Heart left ventricle (tissue), 13 donors: ENCODE measurements around the gene SLC25A11.

ENCODE experiments used
- CTCF ChIP-seq, 12 donors: fragments of 200-600 bp; sonication (generic) in 4 of 12; IDR thresholded peaks; one replicate each; pipeline versions ENCODE4 v1.5.0 to v1.8.0; 2018 to 2022; ENCODE audit warnings: antibody characterized with exemption in 12 of 12, mild to moderate bottlenecking in 5 of 12
- POLR2A ChIP-seq, 2 donors: fragments of 450-650 bp; IDR thresholded peaks; one replicate each; pipeline ENCODE4 v1.6.1; 2017; ENCODE audit warnings: antibody characterized with exemption in 2 of 2, mild to moderate bottlenecking in 2 of 2, moderate library complexity in 2 of 2
- donor health status: ischemic (EF 13 %, LVEDD 7.1; RV severe dilation, severe dysfunction).
- donor health status: DM: no; HTN: yes; CAD: no.
- donor health status: DM: no; HTN: no; CAD: no.
- donor health status: ischemic (EF 25% LVEDD 6.9; RV normal size, moderate dysfunction).
- donor health status: ischemic (EF 25% LVEDD 5.7; RV mildly dilated, moderate dysfunction).
- donor health status: ischemic (EF 35%, LVEDD 5.7; RV mildly dilated, moderate dysfunction).
- donor health status: nonischemic (EF 11% LVEDD 7.7; RV severe dilation, severe dysfunction).
- donor health status: DM: yes; HTN: yes; CAD: no.
- donor health status: PGD.
- donor health status: ischemic (EF 29% LVEDD 5.4; RV normal size, mild dysfunction).
- donor health status: nonischemic (EF 23%, LVEDD 6.1; RV moderate dilation, normal function).

- no peak for TF ChIP-seq POLR2A (IDR thresholded peaks at IDR 0.05)
- no peak for TF ChIP-seq CTCF (IDR thresholded peaks at IDR 0.05)
Measured at GRCh38 chr17:4902540-4902939, 37.3 kb downstream of the SLC25A11 start.
